Measurements from ENCODE around the gene EXD2. TPM values are rescaled to one million over a fixed set of nuclear protein-coding genes. Genes with fewer than 3 reads are reported as not detected.

Gene EXD2
- total and polyA plus RNA-seq, 7 donors, result 1.8 to 18.0 (median 14.7) TPM

DNA sequence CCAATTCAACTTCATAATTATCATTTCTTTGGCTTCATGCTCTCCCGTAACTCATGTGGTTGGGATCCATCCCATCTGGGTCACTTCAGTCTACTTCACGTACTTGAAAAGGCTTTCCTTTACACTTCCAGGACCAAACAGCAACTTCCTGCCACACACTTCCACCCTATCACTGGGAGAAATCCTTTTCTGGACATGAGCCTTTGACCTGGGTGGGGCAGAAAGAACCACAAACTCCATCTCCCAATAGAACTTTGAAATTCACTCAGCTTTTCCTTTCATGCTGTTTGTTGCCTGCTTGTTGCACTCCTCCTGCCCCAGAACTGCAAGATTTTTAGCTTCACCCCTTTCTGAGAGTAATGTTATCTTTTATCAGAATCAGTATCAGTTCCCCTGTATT is 50.3 kb downstream of the EXD2 start:
- Histone ChIP-seq H3K36me3 (peaks cover 16 to 53% (median 21%) of the 10 kb centered on the region in 4 donors), H3K9me3 (no peaks in the 10 kb centered on the region), H3K4me1 (peaks cover 0 to 8% (median 3%) of the 10 kb centered on the region in 4 donors), H3K27me3 (no peaks in the 10 kb centered on the region), H3K4me3 (no peak overlapping the region), H3K27ac (no peak overlapping the region)
- WGBS, 2 donors, result 52 to 73% methylated on average over 2 of the region's 2 CpGs
- TF ChIP-seq POLR2AphosphoS5 (IDR thresholded peaks at IDR 0.05) (no peak), EP300 (IDR thresholded peaks at IDR 0.05) (no peak), POLR2A (IDR thresholded peaks at IDR 0.05) (no peak)
- TF ChIP-seq, protein P1, sequence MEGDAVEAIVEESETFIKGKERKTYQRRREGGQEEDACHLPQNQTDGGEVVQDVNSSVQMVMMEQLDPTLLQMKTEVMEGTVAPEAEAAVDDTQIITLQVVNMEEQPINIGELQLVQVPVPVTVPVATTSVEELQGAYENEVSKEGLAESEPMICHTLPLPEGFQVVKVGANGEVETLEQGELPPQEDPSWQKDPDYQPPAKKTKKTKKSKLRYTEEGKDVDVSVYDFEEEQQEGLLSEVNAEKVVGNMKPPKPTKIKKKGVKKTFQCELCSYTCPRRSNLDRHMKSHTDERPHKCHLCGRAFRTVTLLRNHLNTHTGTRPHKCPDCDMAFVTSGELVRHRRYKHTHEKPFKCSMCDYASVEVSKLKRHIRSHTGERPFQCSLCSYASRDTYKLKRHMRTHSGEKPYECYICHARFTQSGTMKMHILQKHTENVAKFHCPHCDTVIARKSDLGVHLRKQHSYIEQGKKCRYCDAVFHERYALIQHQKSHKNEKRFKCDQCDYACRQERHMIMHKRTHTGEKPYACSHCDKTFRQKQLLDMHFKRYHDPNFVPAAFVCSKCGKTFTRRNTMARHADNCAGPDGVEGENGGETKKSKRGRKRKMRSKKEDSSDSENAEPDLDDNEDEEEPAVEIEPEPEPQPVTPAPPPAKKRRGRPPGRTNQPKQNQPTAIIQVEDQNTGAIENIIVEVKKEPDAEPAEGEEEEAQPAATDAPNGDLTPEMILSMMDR (IDR thresholded peaks at IDR 0.05), result no peak
- DNase-seq, result no peak
- intact Hi-C loops (cut with DNase I), result loop anchor here (5.0 to 10.0 kb wide), 4 partner anchors 106 to 523 kb away; partner anchors contain the start of genes CCDC177, ERH, SLC39A9 and SRSF5

DNA sequence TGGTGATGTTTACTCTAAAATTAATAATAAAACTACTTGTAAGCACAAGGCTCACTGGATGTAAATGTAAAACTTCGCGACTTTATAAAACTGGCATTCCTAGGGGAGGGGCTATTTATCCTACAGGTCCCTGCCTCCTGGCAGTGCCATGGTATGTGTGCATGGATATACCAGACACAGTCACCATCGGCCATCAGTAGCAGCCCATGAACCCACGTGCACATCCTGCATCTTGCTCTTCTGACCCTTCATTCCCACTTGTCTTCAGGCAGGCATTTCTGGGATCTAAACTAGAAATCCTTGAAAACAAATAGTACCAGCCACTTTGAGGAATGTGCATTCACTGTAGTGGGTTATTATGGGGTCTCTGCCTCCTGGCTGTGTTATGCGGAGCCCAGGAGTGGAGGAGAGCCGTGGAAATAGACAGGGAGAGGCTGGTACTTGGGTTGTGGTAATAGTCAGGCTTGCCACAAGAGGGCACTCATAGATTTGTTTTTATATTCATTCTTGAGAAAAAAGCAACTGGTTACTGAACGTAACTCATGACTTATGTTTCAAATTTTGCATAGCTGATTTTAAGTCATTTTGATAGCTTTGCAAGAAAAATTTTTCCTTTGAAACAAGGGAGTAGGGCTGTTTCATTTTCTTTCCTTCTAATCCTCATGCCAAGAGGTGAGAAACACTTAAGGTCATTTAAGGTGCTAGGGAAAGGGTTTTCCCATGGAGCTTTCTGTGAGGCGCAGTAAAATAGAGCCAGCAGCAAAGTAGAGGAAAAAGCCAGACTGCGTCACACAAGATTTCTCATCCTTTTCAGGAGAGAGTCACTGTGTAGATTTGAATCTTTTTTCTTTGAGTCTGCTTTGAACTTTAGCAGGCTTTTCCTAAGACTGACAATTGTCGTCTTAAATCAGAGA is 51.3 kb downstream of the EXD2 start:
- peak overlapping the region in 3 of 4 donors; percentile 42 to 59 (median 50) for H3K27ac ChIP-seq
- TF ChIP-seq EP300 (IDR thresholded peaks at IDR 0.05) (no peak), POLR2AphosphoS5 (IDR thresholded peaks at IDR 0.05) (peak in 2 of 4 donors; percentile 6 to 35), POLR2A (IDR thresholded peaks at IDR 0.05) (no peak)
- TF ChIP-seq, protein P1 (IDR thresholded peaks at IDR 0.05), result peak; percentile 69 to 84 (median 79)
- intact Hi-C loops (cut with DNase I), result loop anchor here (1.0 to 10.0 kb wide), 5 partner anchors 105 to 522 kb away; partner anchors contain the start of genes CCDC177, ERH, SLC39A9 and SRSF5
- H3K27me3 ChIP-seq, result no peaks in the 10 kb centered on the region
- H3K4me1 ChIP-seq, result peaks cover 2 to 15% (median 11%) of the 10 kb centered on the region in 4 donors
- peak; percentile 77 for DNase-seq
- 55 to 67% methylated on average over 10 of the region's 10 CpGs for WGBS, 2 donors
- H3K9me3 ChIP-seq, result no peaks in the 10 kb centered on the region
- H3K36me3 ChIP-seq, result peaks cover 7 to 43% (median 13%) of the 10 kb centered on the region in 4 donors
- peak overlapping the region in 1 of 4 donors; percentile 1 for H3K4me3 ChIP-seq

DNA sequence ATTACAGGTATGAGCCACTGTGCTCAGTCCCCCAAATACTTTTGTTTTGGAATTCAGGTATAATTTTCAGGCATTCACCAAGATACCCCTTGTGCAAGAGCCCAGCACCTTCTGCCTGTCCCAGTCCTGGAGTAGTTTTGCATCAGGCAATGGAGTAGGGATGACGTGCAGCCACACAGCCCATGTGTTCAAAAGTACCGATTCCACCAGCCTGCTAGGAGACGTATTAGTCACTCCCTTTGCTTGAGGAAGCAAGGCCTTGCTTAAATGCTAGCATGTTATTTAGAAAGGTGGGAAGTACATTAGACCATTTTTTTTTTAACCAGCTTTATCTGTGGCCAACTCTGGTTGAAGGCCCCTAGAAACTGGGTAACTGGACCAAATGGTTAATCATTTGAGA is 53.6 kb downstream of the EXD2 start:
- H3K27me3 ChIP-seq, result no peaks in the 10 kb centered on the region
- intact Hi-C loops (cut with DNase I), result loop anchor here (5.0 to 10.0 kb wide), 4 partner anchors 102 to 520 kb away; partner anchors contain the start of genes CCDC177, ERH, SLC39A9 and SRSF5
- WGBS, 2 donors, result 95% methylated on average over 3 of the region's 3 CpGs

DNA sequence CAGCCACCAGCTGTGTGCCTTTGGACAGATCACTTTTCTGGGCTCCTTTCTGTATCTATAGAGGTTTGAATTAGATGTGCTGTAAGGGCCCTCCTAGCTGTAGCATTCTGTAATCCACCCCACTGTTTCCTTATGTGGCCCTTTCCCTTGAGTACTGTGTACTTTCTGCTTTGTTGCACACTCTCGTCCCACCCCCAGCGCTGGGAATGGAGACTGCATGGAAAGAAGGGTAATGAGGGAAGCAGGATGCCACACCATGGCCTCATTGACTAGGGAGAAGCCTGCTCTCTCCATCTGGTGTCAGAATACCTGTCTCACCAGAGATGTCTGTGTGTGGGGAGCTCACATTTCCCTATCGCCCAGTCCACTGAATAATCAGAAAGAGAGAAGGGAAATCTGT is 55.0 kb downstream of the EXD2 start:
- intact Hi-C loops (cut with DNase I), result loop anchor here (10.0 kb wide), 1 partner anchor 518 kb away; the partner anchor contains the start of gene SRSF5
- Histone ChIP-seq H3K27me3 (no peaks in the 10 kb centered on the region), H3K27ac (no peak overlapping the region), H3K4me1 (peaks cover 2 to 23% (median 17%) of the 10 kb centered on the region in 4 donors), H3K36me3 (peaks cover 0 to 6% (median 2%) of the 10 kb centered on the region in 4 donors), H3K9me3 (no peaks in the 10 kb centered on the region), H3K4me3 (no peak overlapping the region)
- WGBS, 2 donors, result 93 to 96% methylated on average over 3 of the region's 3 CpGs
- no peak for DNase-seq
- TF ChIP-seq POLR2AphosphoS5 (IDR thresholded peaks at IDR 0.05) (no peak), EP300 (IDR thresholded peaks at IDR 0.05) (no peak), POLR2A (IDR thresholded peaks at IDR 0.05) (no peak)
- TF ChIP-seq, protein P1 (IDR thresholded peaks at IDR 0.05), result no peak

More for the DNA sequence above, 53.6 kb downstream of the EXD2 start:
- Histone ChIP-seq H3K27ac (no peak overlapping the region), H3K36me3 (peaks cover 0 to 19% (median 5%) of the 10 kb centered on the region in 4 donors), H3K4me3 (no peak overlapping the region), H3K9me3 (no peaks in the 10 kb centered on the region), H3K4me1 (peaks cover 2 to 23% (median 17%) of the 10 kb centered on the region in 4 donors)
- DNase-seq, result no peak
- TF ChIP-seq POLR2AphosphoS5 (IDR thresholded peaks at IDR 0.05) (no peak), POLR2A (IDR thresholded peaks at IDR 0.05) (no peak), EP300 (IDR thresholded peaks at IDR 0.05) (no peak)
- TF ChIP-seq, protein P1 (IDR thresholded peaks at IDR 0.05), result no peak
